Bone marrow (tissue), 2 donors: ENCODE measurements around the gene TRAF6.
A peak's percentile ranks its signal among the peaks of the same experiment; 100 is the strongest.

ENCODE experiments used
- DNase-seq, 2 donors: peaks; one replicate each; lab custom pipeline; 2025; lab: John Stamatoyannopoulos, UW

The TRAF6 gene

GRCh38 chr11:36458129-36458915, 51.8 kb downstream of the TRAF6 start:
- no peak for DNase-seq

- DNase-seq, result no peak
Measured at GRCh38 chr11:36456156-36456555, 53.9 kb downstream of the TRAF6 start.

DNA sequence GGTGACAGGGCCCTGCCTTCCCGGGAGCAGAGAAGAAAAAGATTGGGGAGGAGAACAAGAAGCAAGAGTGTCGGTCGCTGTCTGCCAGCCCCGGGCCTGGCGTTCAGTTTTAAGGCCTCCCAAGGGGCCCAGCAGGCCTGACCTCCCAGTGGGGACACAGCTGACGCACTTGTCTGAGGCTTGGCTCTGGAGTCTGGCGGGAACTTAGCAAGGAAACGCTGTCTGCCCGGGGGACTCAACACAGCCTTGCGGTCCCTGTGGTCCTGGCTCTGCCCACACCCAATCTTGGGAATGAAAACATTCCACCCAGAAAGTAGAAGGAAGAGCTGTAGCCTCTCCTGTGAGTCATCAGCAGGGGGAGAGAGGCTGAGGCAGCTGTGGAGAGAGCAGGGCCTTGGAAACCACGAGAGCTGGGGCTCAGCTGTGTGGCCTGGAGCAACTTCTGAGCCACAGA, 54.4 kb downstream of the TRAF6 start:
- DNase-seq, result no peak

- DNase-seq, result no peak
Measured at GRCh38 chr11:36454941-36455631, 55.0 kb downstream of the TRAF6 start.

GRCh38 chr11:36454551-36454940, 55.5 kb downstream of the TRAF6 start:
- DNase-seq, result no peak

DNA sequence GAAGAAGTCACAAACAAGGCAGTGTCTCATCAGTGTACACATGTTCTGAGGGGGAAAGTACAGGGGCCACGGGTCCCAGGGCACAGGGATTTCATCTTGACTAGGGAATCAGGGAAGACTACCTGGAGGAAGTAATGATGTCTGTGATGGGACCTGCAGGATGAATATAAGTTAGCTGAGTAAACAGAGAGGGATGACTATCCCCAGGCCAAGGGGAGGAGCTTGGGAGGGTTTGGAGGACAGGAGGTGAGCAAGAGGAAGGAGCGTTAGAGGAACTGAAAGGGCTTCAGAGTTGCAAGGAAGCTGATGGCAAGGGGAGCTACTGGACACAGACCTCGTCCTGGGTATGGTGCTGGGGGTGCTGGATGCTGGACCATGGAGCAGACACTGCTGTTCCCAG, 56.4 kb downstream of the TRAF6 start:
- DNase-seq, result peak in 1 of 2 donors; percentile 9

GRCh38 chr11:36452961-36453360, 57.1 kb downstream of the TRAF6 start:
- DNase-seq, result no peak

GRCh38 chr11:36452236-36452940, 57.7 kb downstream of the TRAF6 start:
- DNase-seq, result peak in 1 of 2 donors; percentile 19

GRCh38 chr11:36451681-36452080, 58.4 kb downstream of the TRAF6 start:
- no peak for DNase-seq

DNA sequence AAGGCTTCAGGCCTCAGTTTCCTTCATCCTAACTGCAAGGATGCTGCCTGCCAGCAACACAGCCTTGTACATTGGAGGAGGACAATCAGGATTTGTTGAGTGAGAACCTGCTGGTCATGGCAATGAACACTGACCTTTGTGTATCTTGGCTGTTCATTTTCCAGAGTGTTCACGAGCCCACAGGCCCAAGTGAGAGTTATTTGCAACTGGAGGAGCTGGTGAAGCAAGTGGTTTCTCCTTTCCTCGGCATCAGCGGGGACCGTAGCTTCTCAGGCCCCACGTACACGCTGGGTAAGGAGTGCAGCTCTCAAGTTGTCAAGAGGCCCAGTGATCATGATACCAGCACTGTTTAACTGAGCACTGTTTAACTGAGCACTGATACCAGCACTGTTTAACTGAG, 59.0 kb downstream of the TRAF6 start:
- no peak for DNase-seq

- peak in 1 of 2 donors; percentile 20 for DNase-seq
Measured at GRCh38 chr11:36450110-36450572, 59.9 kb downstream of the TRAF6 start.

- DNase-seq, result no peak
Measured at GRCh38 chr11:36449561-36450096, 60.4 kb downstream of the TRAF6 start.

GRCh38 chr11:36447947-36448346, 62.1 kb downstream of the TRAF6 start:
- DNase-seq, result no peak

DNA sequence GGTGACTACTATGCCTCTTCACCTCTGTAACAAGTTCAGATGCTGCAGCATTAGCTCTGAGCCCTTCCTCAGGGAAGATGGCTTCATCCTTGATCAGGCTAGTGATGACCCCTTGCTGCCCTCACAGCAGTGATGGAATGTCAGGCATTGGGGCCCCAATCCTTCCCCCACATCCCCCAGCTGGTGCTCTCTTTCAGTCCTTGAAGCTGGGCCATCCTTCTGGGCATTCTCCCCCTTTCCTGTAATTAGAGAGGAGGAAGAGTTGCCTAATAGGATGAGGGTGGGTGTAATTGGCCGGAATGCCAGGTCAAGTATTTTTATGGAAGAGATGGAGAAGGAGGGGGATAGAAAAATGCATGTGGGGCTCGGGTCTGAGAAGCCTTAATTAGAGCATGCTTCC, 62.6 kb downstream of the TRAF6 start:
- no peak for DNase-seq

GRCh38 chr11:36446135-36446534, 63.9 kb downstream of the TRAF6 start:
- no peak for DNase-seq

DNA sequence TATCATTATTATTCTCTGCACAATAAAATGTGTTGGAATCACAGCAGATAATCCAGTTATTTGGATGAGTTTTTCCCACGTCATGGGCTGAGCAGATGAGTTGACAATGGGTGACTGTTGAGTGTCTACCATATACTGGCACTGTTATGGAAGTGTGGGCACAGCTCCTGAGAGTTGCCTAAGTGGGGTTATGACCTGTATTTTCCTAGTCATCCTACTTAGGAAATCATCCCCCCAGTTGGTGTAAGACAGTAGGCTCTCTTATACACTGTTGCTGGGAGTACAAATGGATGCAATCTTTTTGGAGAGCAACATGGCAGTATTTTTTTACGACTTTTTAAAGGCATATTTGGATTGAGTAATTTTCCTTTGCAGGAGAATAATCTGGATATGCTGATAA, 66.4 kb downstream of the TRAF6 start:
- no peak for DNase-seq

DNA sequence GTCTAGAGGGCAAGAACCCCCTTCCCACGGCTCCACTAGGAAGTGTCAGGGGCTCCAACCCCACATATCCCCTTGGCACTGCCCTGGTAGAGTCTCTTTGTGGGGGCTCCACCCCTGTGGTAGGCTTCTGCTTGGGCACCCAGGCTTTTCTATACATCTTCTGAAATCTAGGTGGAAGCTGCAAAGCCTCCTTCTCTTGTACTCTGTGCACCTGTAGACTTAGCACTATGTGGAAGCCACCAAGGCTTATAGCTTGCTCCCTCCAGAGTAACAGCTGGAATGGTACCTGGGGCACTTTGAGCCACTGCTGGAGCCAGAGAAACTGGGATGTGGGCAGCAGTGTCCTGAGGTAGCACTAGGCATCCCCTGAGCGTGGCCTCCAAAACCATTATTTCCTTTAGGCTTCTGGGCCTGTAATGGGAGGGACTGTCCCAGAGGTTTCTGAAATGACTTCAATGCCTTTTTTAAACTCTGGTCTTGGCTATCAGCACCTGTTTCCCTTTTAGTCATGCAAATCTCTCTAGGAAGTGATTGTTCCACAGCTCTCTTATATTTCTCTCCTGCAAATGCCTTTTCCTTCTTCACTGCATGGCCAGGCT, 68.4 kb downstream of the TRAF6 start:
- no peak for DNase-seq

DNA sequence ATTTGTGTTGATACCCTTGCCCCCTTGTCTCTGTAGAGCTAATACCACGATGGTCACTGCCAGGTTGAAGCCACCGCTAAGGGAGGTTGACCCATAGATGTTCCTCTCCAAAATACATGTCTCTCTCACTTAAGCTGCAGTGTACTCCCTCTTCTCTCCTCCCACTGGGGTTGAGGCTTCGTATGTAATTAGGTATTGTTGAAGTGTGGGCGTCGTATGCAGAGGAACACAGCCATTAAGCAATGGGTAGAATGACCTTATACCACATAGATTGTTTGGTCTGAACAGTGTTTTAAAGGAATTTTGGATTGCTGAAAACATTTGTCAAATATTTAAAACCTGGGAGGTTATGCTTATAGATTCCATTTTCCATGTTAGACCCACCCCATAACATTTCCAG, 71.9 kb downstream of the TRAF6 start:
- DNase-seq, result no peak

GRCh38 chr11:36437413-36437812, 72.7 kb downstream of the TRAF6 start:
- DNase-seq, result no peak
